Measurements from ENCODE around the gene GPC3.

- no peak for TF ChIP-seq CTCF (conservative IDR thresholded peaks at IDR 0.05)
- no peak for TF ChIP-seq EZH2 (IDR thresholded peaks at IDR 0.05; ENCODE audit: low read depth)
Measured at GRCh38 chrX:133555782-133556458, 429.5 kb downstream of the GPC3 start.
